AG08396 (cell line): ENCODE measurements around the gene CACNA1A.
"Not testable (repeated sequence)": the region's sequence is repeated elsewhere in the genome, so short reads cannot be mapped to it uniquely, and the experiment has no call there.

ENCODE experiments used
- DNase-seq: peaks from one replicate; pipeline ENCODE4 v3.0.0; 2012; ENCODE audit warnings: low spot score, mixed read lengths

Gene CACNA1A

GRCh38 chr19:13198634-13199033 is 307.6 kb downstream of the CACNA1A start:
- no peak for DNase-seq

GRCh38 chr19:13195678-13196077 is 310.6 kb downstream of the CACNA1A start:
- no peak for DNase-seq

DNA sequence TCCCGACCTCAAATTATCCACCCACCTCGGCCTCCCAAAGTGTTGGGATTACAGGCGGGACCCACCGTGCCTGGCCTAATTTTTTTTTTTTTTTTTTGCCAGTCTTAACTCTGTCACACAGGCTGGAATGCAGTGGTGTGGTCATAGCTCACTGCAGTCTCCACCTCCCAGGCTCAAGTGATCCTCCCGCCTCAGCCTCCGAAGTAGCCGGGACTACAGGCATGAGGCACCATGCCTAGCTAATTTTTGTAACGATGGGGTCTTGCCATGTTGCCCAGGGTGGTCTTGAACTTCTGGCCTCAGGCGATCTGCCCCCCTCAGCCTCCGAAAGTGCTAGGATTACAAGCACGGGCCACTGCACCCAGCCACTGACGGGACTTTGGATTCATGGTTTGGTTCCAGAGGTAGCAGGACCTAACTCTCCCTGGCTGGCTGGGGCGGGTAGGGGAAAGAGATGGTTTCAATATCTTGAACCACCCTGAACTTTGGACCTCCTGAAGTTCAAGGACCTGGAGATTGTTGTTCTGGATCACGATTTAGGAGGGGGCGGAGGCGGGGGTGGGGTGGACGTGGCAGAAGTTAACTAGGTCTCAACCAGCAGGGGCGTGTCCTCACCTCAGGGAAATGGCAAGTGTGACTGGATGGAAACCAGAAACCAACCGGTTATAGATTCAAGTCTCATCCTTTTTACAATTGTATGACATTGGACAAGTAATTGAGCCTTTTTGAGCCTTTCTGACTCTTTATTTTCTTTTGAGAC is 315.3 kb downstream of the CACNA1A start:
- DNase-seq = no peak

DNA sequence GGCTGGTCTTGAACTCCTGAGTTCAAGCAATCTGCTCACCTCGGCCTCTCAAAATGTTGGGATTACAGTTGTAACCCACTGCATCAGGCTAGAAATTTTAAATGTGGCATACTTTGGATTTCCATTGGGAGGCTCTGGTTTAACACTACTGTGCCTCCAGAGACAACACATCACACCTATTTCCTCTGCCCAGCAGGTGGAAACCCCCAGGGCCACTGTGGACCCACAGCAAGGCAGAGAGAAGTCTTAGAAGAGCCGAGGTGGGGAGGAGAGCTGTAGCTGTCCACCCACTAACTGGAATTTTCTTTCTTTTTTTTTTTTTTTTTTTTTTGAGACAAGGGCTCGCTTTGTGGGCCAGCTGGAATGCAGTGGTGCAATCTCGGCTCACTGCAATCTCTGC is 316.7 kb downstream of the CACNA1A start:
- DNase-seq = no peak

DNA sequence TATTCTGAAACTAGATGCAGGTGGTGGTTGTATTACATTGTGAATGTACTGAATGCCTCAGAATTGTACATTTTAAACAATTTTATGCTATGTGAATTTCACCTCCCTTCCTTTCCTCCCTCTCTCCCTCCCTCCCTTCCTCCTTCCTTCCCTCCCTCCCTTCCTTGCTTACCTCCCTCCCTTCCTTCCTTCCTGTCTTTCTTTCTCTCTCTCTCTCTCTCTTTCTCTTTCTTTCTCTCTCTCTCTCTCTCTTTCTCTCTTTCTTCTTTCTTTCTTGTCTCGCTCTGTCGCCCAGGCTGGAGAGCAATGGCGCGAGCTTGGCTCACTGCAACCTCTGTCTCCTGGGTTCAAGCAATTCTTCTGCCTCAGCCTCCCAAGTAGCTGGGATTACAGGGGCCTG is 318.9 kb downstream of the CACNA1A start:
- DNase-seq = no peak

DNA sequence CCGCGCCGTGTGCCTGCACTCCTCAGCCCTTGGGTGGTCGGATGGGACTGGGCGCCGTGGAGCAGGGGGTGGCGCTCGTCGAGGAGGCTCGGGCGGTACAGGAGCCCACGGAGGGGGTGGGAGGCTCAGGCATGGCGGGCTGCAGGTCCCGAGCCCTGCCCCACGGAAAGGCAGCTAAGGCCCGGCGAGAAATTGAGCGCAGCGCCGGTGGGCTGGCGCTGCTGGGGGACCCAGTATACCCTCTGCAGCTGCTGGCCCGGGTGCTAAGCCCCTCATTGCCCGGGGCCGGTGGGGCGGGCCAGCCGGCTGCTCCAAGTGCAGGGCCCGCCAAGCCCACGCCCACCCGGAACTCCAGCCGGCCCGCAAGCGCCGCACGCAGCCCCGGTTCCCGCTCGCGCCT is 319.6 kb downstream of the CACNA1A start:
- DNase-seq = not testable (repeated sequence)

- not testable (repeated sequence) for DNase-seq
Measured at GRCh38 chr19:13185763-13186657, 320.3 kb downstream of the CACNA1A start.

DNA sequence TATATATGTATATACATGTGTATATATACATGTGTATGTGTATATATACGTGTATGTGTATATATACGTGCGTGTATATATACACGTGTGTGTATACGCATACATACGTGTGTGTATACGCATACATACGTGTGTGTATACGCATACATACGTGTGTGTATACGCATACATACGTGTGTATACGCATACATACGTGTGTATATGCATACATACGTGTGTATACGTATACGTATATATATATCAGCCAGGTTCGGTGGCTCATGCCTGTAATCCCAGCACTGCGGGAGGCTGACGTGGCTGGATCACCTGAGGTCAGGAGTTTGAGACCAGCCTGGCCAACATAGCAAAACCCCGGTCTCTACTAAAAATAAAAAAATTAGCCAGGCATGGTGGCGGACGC is 321.4 kb downstream of the CACNA1A start:
- not testable (repeated sequence) for DNase-seq

- peak; percentile 79 for DNase-seq
Measured at GRCh38 chr19:13181747-13182388, 324.4 kb downstream of the CACNA1A start.

- not testable (repeated sequence) for DNase-seq
Measured at GRCh38 chr19:13178291-13178690, 328.0 kb downstream of the CACNA1A start.

DNA sequence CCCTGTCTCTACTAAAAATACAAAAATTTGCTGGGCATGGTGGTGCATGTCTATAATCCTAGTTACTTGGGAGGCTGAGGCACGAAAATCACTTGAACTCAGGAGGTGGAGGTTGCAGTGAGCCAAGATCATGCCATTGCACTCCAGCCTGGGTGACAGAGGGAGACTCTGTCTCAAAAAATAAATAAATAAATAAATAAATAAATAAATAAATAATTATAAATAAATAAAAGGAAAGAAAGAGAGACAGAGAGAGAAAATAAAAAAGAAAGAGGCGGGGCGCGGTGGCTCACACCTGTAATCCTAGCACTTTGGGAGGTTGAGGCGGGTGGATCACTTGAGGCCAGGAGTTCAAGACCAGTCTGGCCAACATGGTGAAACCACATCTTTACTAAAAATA is 328.7 kb downstream of the CACNA1A start:
- DNase-seq = not testable (repeated sequence)

- DNase-seq = no peak
Measured at GRCh38 chr19:13176345-13176744, 329.9 kb downstream of the CACNA1A start.

GRCh38 chr19:13173139-13173737 is 333.0 kb downstream of the CACNA1A start:
- no peak for DNase-seq

GRCh38 chr19:13172346-13173138 is 333.7 kb downstream of the CACNA1A start:
- peak; percentile 83 for DNase-seq

DNA sequence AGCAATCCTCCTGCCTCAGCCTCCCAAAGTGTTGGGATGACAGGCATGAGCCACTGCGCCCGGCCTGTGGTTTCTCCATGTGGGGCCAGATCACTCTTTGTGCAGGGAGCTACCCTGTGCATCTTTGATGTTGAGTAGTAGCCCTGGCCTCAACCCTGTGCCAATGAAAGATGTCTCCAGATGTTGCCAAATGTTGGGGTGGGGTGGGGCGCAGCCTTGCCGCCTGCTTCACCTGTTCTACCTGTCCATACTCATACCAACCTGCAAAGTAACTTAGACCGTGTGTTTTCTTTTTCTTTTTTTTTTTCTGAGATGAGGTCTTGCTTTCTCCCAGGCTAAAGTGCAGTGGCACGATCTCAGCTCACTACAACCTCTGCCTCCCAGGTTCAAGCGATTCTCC is 335.1 kb downstream of the CACNA1A start:
- DNase-seq = no peak

DNA sequence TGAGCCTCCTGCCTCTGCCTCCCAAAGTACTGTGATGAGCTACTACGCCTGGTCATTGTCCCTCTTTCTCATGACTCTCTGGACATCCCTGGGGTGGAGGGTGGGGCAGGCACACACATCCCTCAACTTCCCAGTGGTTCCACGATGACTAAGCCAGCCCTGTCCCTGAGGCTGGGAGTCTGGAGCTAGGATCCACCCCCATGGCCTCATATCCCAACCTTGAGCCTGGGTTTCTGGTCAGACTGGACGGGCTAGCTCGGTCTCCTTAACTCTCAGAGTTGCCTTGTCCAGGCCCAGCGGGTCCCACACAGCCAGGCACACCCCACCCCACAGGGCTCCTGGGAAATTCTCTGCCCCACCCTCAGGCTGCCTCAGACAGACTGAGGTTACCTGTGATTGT is 336.5 kb downstream of the CACNA1A start:
- DNase-seq = peak; percentile 72

DNA sequence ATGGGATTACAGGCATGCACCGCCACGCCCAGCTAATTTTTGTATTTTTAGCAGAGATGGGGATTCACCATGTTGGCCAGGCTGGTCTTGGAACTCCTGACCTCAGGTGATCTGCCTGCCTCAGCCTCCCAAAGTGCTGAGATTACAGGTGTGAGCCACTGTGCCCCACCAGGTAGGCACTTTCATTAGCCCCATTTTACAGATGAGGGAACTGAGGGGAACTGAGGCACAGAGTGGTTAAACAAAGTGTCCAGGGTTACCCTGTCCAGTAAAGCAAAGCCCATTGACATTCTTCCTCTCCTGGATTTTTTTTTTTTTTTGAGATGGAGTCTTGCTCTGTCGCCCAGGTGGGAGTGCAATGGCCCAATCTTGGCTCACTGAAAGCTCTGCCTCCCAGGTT is 340.1 kb downstream of the CACNA1A start:
- not testable (repeated sequence) for DNase-seq

GRCh38 chr19:13165162-13165997 is 340.9 kb downstream of the CACNA1A start:
- DNase-seq = no peak

- peak; percentile 38 for DNase-seq
Measured at GRCh38 chr19:13164343-13165161, 341.7 kb downstream of the CACNA1A start.
